ENCODE measurements around the gene LCE5A.

GRCh38 chr1:152519851-152520250, 9.2 kb downstream of the LCE5A start:
- TF ChIP-seq CTCF (IDR thresholded peaks at IDR 0.05) (no peak), POLR2A (IDR thresholded peaks at IDR 0.05) (no peak), EP300 (IDR thresholded peaks at IDR 0.05) (no peak), POLR2AphosphoS5 (IDR thresholded peaks at IDR 0.05) (no peak)
